Choroid plexus epithelial cell (primary cell): ENCODE measurements around the gene DLGAP1.

Experiments used
- DNase-seq: peaks from one replicate; pipeline ENCODE4 v3.0.0-alpha.2; 2010; ENCODE audit warnings: low read depth
- H3K4me3 ChIP-seq: 2 replicates; pipeline ENCODE4 v1.5.1; 2011; ENCODE audit warnings: low read depth, mild to moderate bottlenecking, control low read depth, low read length, moderate library complexity
- CTCF ChIP-seq: conservative IDR thresholded peaks from 2 replicates; pipeline ENCODE4 v1.5.1; 2011; ENCODE audit warnings: low read depth, mild to moderate bottlenecking, control low read depth, inconsistent platforms, low read length, moderate library complexity

Gene DLGAP1

GRCh38 chr18:3450799-3451182 lies 1004.3 kb downstream of the DLGAP1 start:
- H3K4me3 ChIP-seq: peak overlapping the region; percentile 94
- TF ChIP-seq CTCF: no peak
- no peak for DNase-seq

GRCh38 chr18:3450012-3450798 lies 1004.9 kb downstream of the DLGAP1 start, which contains the start of gene TGIF1:
Gene TGIF1, plus strand, starts transcription at chr18:3450172. Its CDS starts 318 bp downstream, at chr18:3450490.
- H3K4me3 ChIP-seq: peak within 1 kb of the TSS; percentile 94
- TF ChIP-seq CTCF: no peak
- peak; percentile 88 for DNase-seq

- no peak for DNase-seq
- TF ChIP-seq CTCF: no peak
- peak overlapping the region; percentile 94 for H3K4me3 ChIP-seq
These were observed 1005.5 kb downstream of the DLGAP1 start for GRCh38 chr18:3449512-3450011.

- DNase-seq: peak; percentile 94
- peak overlapping the region; percentile 94 for H3K4me3 ChIP-seq
- TF ChIP-seq CTCF: no peak
These were observed 1006.1 kb downstream of the DLGAP1 start for GRCh38 chr18:3448838-3449511.

GRCh38 chr18:3447895-3448837 lies 1006.9 kb downstream of the DLGAP1 start:
- peak; percentile 99 for DNase-seq
- H3K4me3 ChIP-seq: peak overlapping the region; percentile 94
- TF ChIP-seq CTCF: peak; percentile 29

GRCh38 chr18:3447068-3447894 lies 1007.8 kb downstream of the DLGAP1 start:
- H3K4me3 ChIP-seq: peak overlapping the region; percentile 94
- TF ChIP-seq CTCF: no peak
- DNase-seq: peak; percentile 85
